NCI-H2196 (cell line): ENCODE results near the gene BNC2.

Source experiments
- DNase-seq: peaks from one replicate; lab custom pipeline; 2025; ENCODE audit not compliant: unreplicated experiment; lab: John Stamatoyannopoulos, UW

BNC2 gene

GRCh38 chr9:16817002-16817401 lies 53.5 kb downstream of the BNC2 start:
- DNase-seq: no peak

GRCh38 chr9:16816011-16816410 lies 54.5 kb downstream of the BNC2 start:
- DNase-seq: no peak

- DNase-seq: no peak
Measured at GRCh38 chr9:16815079-16815478, 55.4 kb downstream of the BNC2 start.

- no peak for DNase-seq
Measured at GRCh38 chr9:16813838-16814237, 56.6 kb downstream of the BNC2 start.

- DNase-seq: no peak
Measured at GRCh38 chr9:16811987-16812685, 58.3 kb downstream of the BNC2 start.

GRCh38 chr9:16809912-16810610 lies 60.4 kb downstream of the BNC2 start:
- DNase-seq: no peak

GRCh38 chr9:16806674-16807073 lies 63.8 kb downstream of the BNC2 start:
- no peak for DNase-seq

- no peak for DNase-seq
Measured at GRCh38 chr9:16803648-16804047, 66.8 kb downstream of the BNC2 start.

- no peak for DNase-seq
Measured at GRCh38 chr9:16801871-16802466, 68.5 kb downstream of the BNC2 start.

GRCh38 chr9:16796304-16796825 lies 74.1 kb downstream of the BNC2 start:
- no peak for DNase-seq

- DNase-seq: no peak
Measured at GRCh38 chr9:16794871-16795639, 75.4 kb downstream of the BNC2 start.

- DNase-seq: no peak
Measured at GRCh38 chr9:16794103-16794502, 76.4 kb downstream of the BNC2 start.

- DNase-seq: no peak
Measured at GRCh38 chr9:16787724-16788123, 82.7 kb downstream of the BNC2 start.

GRCh38 chr9:16784002-16784401 lies 86.5 kb downstream of the BNC2 start:
- no peak for DNase-seq

- DNase-seq: no peak
Measured at GRCh38 chr9:16782490-16782889, 88.0 kb downstream of the BNC2 start.

GRCh38 chr9:16775330-16775729 lies 95.1 kb downstream of the BNC2 start:
- DNase-seq: no peak

GRCh38 chr9:16773617-16774016 lies 96.9 kb downstream of the BNC2 start:
- DNase-seq: no peak

GRCh38 chr9:16773116-16773515 lies 97.4 kb downstream of the BNC2 start:
- no peak for DNase-seq

- DNase-seq: no peak
Measured at GRCh38 chr9:16771356-16771755, 99.1 kb downstream of the BNC2 start.

GRCh38 chr9:16769291-16769690 lies 101.2 kb downstream of the BNC2 start:
- no peak for DNase-seq

- no peak for DNase-seq
Measured at GRCh38 chr9:16768816-16769215, 101.7 kb downstream of the BNC2 start.
